GM12891 (cell line): ENCODE measurements around the gene MGLL.

Experiments
- DNase-seq: peaks from one replicate; pipeline ENCODE4 v3.0.0; 2011; ENCODE audit warnings: low spot score; ENCODE audit not compliant: insufficient read length
- FAIRE-seq: peaks from 2 replicates; lab custom pipeline; 2011; peaks lifted over from hg19 to GRCh38; lab: Jason Lieb, UNC
- PAX5 ChIP-seq: IDR thresholded peaks from 2 replicates; pipeline ENCODE4 v1.6.1; 2011; ENCODE audit warnings: low read length, moderate library complexity, mild to moderate bottlenecking; ENCODE audit not compliant: insufficient read depth, severe bottlenecking
- POLR2A ChIP-seq: IDR thresholded peaks from 2 replicates; pipeline ENCODE4 v1.6.1; 2011; ENCODE audit warnings: low read depth, low read length, control low read depth
- POLR2AphosphoS5 ChIP-seq: IDR thresholded peaks from 2 replicates; pipeline ENCODE4 v1.6.1; 2011; ENCODE audit warnings: low read depth, low read length, control low read depth
- POU2F2 ChIP-seq: IDR thresholded peaks from 2 replicates; pipeline ENCODE4 v1.6.1; 2011; ENCODE audit warnings: low read depth, mild to moderate bottlenecking, control low read depth, low read length, moderate library complexity
- SPI1 ChIP-seq: IDR thresholded peaks from 2 replicates; pipeline ENCODE4 v1.6.1; 2011; ENCODE audit warnings: low read depth, low read length, control low read depth
- TAF1 ChIP-seq: IDR thresholded peaks from 2 replicates; pipeline ENCODE4 v1.6.1; 2011; ENCODE audit warnings: low read depth, low read length, control low read depth

MGLL gene

DNA sequence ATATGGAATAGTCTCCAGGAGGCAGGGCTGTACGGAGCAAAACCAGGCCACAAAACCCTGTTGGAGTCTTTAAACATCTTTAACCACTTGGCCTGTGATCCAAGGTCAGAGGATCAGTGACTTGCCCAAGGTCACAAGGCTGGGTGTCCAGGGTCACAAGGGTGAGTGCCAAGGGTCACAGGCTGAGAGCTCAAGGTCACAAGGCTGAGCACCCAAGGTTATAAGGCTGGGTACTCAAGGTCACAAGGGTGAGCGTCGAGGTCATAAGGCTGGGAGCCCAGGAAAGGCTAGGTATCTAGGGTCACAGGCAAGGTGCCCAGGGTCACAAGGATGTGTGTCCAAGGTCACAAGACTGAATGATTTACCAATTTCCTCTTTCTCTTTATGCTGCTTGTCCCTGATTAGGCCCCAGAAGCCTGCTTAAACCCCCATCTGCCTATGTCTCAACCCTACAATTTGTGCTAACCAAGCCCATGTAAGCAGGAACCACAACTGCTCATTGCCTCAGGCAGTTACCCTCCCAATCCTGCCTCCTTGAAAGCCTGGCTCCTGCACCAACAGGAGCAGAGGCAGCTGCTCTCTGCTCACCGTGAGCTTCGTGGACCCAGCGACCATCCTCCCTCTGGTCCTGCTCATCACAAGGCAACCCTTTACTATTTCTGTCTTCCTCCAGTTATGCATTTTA is 51.5 kb downstream of the MGLL start:
- DNase-seq (no peak), FAIRE-seq (no peak)
- TF ChIP-seq POLR2A: no peak
- no peak for TF ChIP-seq PAX5
- TF ChIP-seq POLR2AphosphoS5: no peak
- no peak for TF ChIP-seq TAF1
- no peak for TF ChIP-seq POU2F2
- no peak for TF ChIP-seq SPI1

DNA sequence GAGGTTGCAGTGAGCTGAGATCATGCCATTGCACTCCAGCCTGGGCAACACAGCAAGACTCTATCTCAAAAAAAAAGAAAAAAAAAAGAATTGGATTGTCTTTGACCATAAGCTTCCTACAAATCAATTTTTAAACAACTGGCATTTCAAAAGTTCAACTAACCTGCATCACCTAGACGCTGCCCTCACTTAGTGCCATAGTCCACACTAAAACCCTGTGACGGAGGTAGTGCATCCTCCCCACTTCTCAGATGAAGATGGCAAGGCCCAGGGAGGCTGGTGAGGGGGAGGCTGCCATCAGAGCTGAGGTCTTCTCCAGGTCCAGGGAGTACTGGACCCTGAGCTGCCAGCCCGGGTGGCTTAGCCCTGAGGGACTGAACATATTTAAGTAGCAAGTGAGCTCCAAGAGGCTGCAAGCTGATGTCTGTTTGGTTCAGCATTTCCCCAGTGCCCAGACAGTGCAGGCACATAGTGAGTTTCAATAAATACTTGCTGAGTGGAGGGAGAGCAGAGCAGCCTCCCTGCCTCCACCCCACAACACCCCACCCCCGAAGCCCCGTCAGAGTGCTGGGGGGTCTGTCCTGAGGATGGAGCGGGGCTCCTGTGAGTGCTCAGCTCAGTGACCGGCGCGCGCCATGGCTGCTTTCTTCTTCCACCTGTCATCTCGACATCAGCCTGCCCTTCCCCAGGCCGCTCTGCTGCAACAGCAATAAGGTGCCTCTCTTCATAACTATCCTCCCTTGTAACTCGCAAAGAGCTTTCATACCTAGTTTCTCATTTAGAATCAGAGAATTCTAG is 52.8 kb downstream of the MGLL start:
- TF ChIP-seq POU2F2: no peak
- no peak for TF ChIP-seq POLR2A
- TF ChIP-seq PAX5: no peak
- TF ChIP-seq POLR2AphosphoS5: no peak
- TF ChIP-seq SPI1: no peak
- TF ChIP-seq TAF1: no peak
- FAIRE-seq (no peak), DNase-seq (no peak)

DNA sequence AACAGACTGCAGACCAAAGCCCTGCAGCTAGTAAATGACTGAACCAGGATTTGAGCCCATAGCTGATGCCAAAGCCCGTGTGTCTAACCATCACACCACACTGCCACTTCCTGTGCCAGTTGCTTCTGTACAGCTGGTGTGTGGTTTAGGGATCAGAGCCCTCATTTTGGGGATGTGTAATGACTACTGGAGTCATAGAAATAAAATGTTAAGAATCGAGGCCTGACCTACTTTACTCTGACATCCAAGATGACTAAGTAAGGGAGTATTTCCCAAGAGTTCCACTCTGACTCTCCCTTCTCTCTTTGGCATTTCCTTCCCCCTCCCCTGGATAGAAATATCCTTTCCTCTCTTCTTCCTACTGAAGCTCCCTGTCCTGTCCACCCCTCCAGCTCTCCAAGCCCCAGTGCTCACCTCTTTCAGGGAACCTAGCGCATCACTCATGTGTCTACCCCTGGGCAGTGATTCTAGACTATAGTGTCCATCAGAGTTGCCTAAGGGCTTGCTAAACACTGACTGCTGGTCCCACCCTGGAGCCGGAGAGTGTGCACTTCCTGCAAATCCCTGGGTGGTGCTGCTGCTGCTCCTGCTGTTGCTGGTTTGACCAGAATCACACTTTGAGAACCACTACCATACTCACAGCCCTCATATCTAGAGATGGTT is 53.8 kb downstream of the MGLL start:
- TF ChIP-seq TAF1 (no peak), POU2F2 (no peak), PAX5 (no peak), POLR2A (no peak), SPI1 (no peak), POLR2AphosphoS5 (no peak)
- FAIRE-seq (peak; percentile 31), DNase-seq (no peak)

DNA sequence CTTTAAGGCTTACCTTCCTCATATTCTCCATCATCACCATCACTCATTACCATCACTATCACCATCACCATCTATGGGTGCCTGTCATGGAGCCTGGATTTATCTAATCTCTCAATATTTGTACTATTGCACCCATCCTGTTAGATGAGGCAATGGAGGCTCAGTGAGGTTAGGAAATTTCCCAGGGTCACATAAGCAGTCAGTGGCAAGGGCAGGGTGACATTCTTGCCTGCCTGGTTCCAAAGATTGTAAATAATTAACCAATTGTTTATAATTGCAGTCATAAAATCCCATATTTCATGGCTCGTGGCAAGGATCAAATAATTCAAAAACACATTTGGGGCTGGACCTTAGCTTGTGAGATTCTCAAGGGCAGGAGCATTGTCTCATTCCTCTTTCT is 55.2 kb downstream of the MGLL start:
- no peak for FAIRE-seq
- no peak for TF ChIP-seq POLR2A
- no peak for TF ChIP-seq PAX5
- TF ChIP-seq TAF1: no peak
- TF ChIP-seq SPI1: no peak
- no peak for TF ChIP-seq POLR2AphosphoS5
- TF ChIP-seq POU2F2: no peak

DNA sequence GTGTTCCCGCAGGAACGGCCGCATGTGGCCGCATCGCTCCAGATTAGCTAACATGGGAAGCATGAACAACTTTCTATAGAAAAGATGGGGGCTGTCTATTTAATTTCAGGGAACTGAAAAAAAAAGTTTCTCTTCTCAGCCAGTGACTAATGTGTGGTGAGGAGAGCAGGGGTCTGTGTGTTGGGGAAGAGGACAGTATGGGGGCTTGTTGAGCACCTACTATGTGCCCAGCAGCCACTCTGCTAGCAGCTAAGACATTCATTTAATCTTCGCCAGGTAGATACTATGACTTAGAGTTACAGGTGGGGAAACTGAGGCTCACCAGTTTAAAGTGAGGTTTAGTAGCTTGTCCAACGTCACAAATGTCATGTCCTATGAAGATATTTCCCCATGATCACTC is 56.6 kb downstream of the MGLL start:
- DNase-seq (no peak), FAIRE-seq (no peak)
- TF ChIP-seq PAX5: no peak
- TF ChIP-seq SPI1: no peak
- no peak for TF ChIP-seq TAF1
- TF ChIP-seq POLR2AphosphoS5: no peak
- no peak for TF ChIP-seq POU2F2
- no peak for TF ChIP-seq POLR2A

More for the DNA sequence above, 55.2 kb downstream of the MGLL start:
- DNase-seq: no peak

DNA sequence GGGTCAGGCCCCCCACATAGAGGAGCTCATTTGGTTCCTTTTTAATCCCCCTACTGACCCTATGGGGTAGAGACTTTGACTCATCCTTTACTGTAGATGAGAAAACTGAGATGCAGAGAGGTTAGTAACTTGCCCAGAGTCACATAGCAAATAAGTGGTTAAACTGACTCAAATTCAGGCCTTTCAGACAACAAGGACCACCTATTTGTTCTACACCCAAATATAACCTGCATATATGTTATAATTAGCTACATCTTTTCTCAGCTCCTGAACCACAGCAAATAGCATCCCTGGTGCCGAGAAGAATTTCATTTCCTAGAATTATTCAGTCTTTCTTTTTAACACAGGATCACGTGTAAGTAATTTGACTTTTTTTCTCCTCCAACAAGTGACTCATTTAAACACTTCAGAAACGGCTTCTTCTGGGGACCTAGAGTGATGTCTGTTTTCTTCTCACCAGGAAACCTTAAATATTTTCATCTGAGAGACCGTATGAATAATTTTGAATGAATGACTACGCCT is 57.4 kb downstream of the MGLL start:
- no peak for DNase-seq
- peak; percentile 31 for FAIRE-seq
- no peak for TF ChIP-seq SPI1
- no peak for TF ChIP-seq TAF1
- TF ChIP-seq PAX5: no peak
- no peak for TF ChIP-seq POLR2AphosphoS5
- no peak for TF ChIP-seq POU2F2
- no peak for TF ChIP-seq POLR2A

DNA sequence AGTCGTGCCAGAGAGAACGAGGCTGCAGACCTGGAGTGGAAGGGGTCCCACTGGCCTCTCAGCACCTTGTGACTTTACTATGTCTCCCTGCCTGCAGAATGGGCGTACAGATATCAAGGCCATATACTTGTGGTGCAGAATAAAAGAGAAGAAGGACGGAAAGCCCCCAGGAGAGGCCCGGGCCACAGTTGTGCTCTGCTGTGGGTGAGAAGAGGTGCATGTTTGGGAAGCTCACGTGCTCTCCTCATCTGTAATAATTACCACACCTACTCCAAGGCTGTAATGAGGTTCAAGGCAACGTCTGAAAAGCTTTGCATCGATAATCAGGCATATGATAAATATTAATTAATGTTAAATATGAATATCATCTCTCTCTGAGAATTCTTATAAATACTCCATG is 58.0 kb downstream of the MGLL start:
- DNase-seq (no peak), FAIRE-seq (no peak)
- TF ChIP-seq TAF1 (no peak), POLR2A (no peak), POU2F2 (no peak), PAX5 (no peak), SPI1 (no peak), POLR2AphosphoS5 (no peak)

DNA sequence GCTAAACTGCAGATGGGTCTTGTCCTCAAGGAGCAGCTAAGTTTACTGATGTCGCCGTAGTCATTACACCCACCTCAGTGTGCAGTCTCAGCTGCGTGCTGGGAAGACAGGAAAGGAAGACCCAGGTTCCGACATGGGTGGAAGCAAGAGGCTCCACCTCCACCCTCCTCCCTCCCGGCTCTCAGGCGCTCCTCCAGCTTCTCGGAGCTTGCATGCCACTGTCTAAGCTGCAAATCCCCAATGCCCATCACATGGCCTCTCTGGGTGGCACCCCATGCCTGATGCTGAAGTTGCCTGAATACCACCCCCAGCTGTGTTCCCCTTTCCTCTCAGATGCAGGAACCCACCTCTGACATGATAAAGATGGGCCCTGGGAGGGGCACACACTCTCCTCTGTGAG is 58.5 kb downstream of the MGLL start:
- no peak for TF ChIP-seq SPI1
- TF ChIP-seq POLR2AphosphoS5: no peak
- no peak for TF ChIP-seq TAF1
- TF ChIP-seq POU2F2: no peak
- FAIRE-seq (peak; percentile 40), DNase-seq (no peak)

DNA sequence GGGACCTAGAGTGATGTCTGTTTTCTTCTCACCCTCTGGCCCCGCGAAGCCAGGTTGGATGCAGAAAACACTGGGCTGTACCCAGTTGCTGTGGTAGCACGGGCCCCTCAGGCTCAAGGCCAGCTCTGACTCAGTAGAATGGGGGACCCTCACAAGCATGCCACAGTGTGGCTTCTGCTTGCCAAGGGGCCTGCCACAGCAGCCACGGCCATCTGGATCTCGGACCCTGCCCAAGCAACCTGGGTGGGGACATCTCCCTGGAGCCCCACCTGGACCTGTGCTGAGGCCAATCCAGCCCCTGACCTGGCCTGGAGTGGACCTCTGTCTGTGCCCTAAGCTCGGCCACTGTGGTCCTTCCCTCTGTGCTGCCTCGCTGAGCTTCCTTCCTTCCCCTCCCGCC is 59.0 kb downstream of the MGLL start:
- DNase-seq (no peak), FAIRE-seq (peak; percentile 61)
- TF ChIP-seq PAX5 (no peak), TAF1 (no peak), POLR2AphosphoS5 (no peak), POLR2A (no peak), SPI1 (no peak), POU2F2 (no peak)
